GM12865 (cell line): Measurements from ENCODE around the gene AGPS.
"Not testable (repeated sequence)": the region's sequence is repeated elsewhere in the genome, so short reads cannot be mapped to it uniquely, and the experiment has no call there.

ENCODE experiments used
- DNase-seq: peaks from one replicate; pipeline ENCODE4 v3.0.0; 2010; ENCODE audit warnings: low read depth
- H3K4me3 ChIP-seq: 2 replicates; pipeline ENCODE4 v1.5.1; 2011; ENCODE audit warnings: mild to moderate bottlenecking, low read depth, low read length, control low read depth
- TF ChIP-seq, protein P1 (sequence below): IDR thresholded peaks from 2 replicates; pipeline ENCODE4 v1.5.1; 2011; ENCODE audit warnings: low read length, control low read depth, low read depth, inconsistent platforms; ENCODE audit not compliant: insufficient read depth; ENCODE audit errors: missing control alignments

AGPS gene

DNA sequence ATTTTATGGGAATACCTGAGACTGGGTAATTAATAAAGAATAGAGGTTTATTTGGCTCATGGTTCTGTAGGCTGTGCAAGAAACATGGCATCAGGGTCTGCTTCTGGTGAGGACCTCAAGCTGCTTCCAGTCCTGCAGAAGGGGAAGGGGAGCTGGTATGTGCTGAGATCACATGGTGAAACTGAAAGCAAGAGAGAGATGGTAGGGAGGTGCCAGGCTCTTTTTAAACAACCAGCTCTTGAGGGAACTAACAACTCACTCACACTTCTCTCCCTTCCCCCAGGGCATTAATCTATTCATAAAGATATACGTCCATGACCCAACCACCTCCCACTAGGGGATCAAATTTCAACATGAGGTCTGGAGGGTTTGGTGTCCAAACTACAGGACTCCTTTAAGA lies 40.1 kb downstream of the AGPS start:
- no peak overlapping the region for H3K4me3 ChIP-seq
- TF ChIP-seq, protein P1, sequence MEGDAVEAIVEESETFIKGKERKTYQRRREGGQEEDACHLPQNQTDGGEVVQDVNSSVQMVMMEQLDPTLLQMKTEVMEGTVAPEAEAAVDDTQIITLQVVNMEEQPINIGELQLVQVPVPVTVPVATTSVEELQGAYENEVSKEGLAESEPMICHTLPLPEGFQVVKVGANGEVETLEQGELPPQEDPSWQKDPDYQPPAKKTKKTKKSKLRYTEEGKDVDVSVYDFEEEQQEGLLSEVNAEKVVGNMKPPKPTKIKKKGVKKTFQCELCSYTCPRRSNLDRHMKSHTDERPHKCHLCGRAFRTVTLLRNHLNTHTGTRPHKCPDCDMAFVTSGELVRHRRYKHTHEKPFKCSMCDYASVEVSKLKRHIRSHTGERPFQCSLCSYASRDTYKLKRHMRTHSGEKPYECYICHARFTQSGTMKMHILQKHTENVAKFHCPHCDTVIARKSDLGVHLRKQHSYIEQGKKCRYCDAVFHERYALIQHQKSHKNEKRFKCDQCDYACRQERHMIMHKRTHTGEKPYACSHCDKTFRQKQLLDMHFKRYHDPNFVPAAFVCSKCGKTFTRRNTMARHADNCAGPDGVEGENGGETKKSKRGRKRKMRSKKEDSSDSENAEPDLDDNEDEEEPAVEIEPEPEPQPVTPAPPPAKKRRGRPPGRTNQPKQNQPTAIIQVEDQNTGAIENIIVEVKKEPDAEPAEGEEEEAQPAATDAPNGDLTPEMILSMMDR = no peak
- DNase-seq = no peak

DNA sequence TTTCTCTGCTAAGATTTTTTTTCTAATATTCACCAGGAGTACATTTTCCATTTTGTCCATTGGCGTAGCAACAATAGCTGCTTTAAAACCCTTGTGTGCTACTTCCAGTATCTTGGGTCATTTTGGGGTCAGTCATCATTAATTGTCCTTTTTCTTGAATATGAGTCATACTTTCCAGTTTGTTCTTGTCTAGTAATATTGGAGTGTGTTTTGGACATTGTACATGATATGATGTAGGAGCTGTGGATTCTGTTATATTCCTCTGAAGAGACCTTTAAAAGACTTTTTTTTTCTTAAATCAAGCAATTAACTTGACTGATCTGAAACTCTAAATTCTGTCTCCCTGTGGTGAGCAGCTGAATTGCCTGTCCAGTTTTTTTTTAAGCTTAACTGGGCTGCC lies 40.8 kb downstream of the AGPS start:
- no peak for DNase-seq
- no peak overlapping the region for H3K4me3 ChIP-seq
- TF ChIP-seq, protein P1 = no peak

DNA sequence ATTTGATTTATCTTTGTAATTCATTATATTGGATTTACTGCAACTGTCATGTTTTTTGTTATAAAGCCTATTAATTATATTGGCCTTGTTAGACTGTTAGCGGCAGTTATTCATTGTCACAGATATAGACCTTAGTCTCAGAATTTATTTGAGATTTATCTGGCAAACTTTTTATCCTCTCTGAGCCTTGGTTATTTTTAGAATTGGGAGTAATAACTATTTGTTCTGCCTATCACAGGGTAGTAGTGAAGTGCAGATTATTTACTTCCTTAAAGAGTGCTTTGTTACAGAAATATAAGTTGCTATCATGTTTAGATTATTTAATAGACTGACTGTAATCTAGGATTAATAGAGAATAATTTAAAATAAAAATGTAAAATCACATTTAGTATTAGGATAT lies 41.9 kb downstream of the AGPS start:
- H3K4me3 ChIP-seq = no peak overlapping the region
- DNase-seq = no peak
- TF ChIP-seq, protein P1 = no peak

DNA sequence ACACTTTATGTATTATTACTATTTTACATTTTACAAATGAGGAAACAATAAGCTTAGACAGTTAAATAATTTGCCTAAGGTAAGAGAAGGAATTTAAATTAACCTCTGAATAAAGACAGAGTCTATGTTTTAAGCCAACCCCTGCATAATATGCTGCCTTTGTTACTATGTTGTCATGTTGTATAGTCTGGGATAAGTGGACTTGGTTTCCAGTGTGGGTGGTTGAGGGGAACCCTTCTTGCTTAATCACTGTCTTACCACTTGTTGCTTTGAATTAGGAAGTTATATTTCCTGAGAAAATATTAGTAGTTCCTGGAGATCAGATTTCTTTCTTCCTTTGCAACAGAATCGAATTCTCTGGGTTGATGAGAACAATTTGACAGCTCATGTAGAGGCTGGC lies 52.6 kb downstream of the AGPS start:
- DNase-seq = no peak
- H3K4me3 ChIP-seq = no peak overlapping the region
- TF ChIP-seq, protein P1 = no peak

DNA sequence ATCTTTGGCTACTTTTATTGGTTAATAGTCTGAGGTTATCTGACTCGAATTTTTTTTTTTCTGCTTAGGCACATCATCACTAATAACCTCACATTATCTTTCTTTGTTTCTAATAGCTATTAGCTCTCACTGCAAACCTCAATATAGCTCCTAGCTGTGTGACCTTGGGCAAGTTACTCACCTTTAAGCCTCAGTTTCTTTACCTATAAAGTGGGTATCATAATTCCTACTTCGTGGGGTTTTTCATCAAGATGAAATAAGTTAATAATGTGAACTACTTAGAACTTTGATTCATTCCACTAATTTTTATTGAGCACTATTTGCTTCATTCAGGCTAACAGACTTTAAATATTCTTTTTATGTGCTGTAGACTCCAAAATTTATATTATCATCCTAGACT lies 55.5 kb downstream of the AGPS start:
- no peak for DNase-seq
- H3K4me3 ChIP-seq = no peak overlapping the region
- TF ChIP-seq, protein P1 = no peak

DNA sequence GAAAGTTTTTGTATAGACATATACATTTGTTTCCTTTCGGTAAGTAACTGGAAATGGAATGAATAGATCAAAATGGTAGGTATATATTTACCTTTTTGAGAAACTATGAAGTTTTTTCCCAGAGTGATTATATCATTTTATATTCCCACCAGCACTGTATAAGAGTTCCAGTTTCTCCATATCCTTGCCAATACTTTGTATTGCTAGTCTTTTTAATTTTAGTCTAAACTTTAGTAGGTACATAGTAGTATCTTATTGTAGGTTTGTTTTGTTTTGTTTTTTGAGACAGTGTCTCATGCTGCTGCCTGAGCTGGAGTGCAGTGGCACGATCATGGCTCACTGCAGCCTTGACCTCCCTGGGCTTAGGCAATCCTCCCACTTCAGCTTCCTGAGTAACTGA lies 56.6 kb downstream of the AGPS start:
- H3K4me3 ChIP-seq = no peak overlapping the region
- TF ChIP-seq, protein P1 = no peak
- DNase-seq = no peak

DNA sequence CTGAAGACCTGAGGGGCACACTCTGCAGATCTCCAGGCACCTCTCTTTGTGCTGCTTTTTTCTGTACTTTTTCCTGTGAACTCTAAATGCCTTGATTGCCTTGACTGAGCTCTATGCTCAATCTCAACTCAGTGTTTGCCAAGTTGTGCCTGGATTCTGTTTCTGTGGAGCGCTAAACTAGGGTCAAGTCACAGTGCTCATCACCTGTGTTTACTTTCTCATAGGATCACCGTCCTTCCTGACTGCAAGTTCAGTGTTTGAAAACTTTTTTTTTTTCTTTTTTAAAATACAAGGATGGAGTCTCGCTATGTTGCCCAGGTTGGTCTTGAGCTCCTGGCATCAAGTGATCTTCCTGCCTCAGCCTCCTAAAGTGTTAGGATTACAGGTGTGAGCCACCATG lies 62.6 kb downstream of the AGPS start:
- TF ChIP-seq, protein P1 = no peak
- no peak for DNase-seq
- no peak overlapping the region for H3K4me3 ChIP-seq

GRCh38 chr2:177459756-177460155 lies 67.2 kb downstream of the AGPS start:
- DNase-seq, H3K4me3 ChIP-seq: not testable (repeated sequence)
